WTC11 (cell line): ENCODE data around the gene PDXK. TPM values are rescaled to one million over a fixed set of nuclear protein-coding genes. Genes with fewer than 3 reads are reported as not detected.

ENCODE experiments used
- ATAC-seq: fragments of 200-7000 bp; cut with Tn5 transposase; 2 replicates; pipeline ENCODE4 v1.10.0; 2021; ENCODE audit warnings: mild to moderate bottlenecking, moderate library complexity
- CTCF ChIA-PET: fragments of 300-600 bp; sonication (Branson Sonifier 250); formaldehyde crosslinking; loops from one replicate; lab custom pipeline; 2021; ENCODE audit warnings: antibody characterized with exemption; lab: Charles Lee
- POLR2A ChIA-PET: fragments of 350-600 bp; sonication (Branson Sonifier 250); formaldehyde crosslinking; loops from one replicate; lab custom pipeline; 2021; ENCODE audit warnings: antibody characterized with exemption; lab: Charles Lee
- DNase-seq: peaks from one replicate; pipeline ENCODE4 v3.0.0; 2021; ENCODE audit warnings: low spot score
- H3K27ac Mint-ChIP-seq: 2 replicates; pipeline ENCODE4 v1.8.0; 2021; ENCODE audit warnings: mixed read lengths
- H3K27me3 Mint-ChIP-seq: 2 replicates; pipeline ENCODE4 v1.8.0; 2021; ENCODE audit warnings: low read depth, mild to moderate bottlenecking, moderate library complexity, mixed read lengths
- H3K36me3 Mint-ChIP-seq: 2 replicates; pipeline ENCODE4 v1.8.0; 2021; ENCODE audit warnings: mixed read lengths
- H3K4me1 Mint-ChIP-seq: 2 replicates; pipeline ENCODE4 v1.8.0; 2022; ENCODE audit warnings: mixed read lengths
- H3K4me3 Mint-ChIP-seq: 2 replicates; pipeline ENCODE4 v1.8.0; 2021; ENCODE audit warnings: mild to moderate bottlenecking, moderate library complexity, mixed read lengths
- H3K9me3 Mint-ChIP-seq: 2 replicates; pipeline ENCODE4 v1.8.0; 2021; ENCODE audit warnings: mixed read lengths
- ATF1 ChIP-seq: sonication (generic); formaldehyde crosslinking; IDR thresholded peaks from 2 replicates; pipeline ENCODE4 v1.8.1; 2023; ENCODE audit warnings: mild to moderate bottlenecking, moderate library complexity, missing genetic modification reagents
- CDX4 ChIP-seq: fragments of 250-450 bp; sonication (Bioruptor Pico); IDR thresholded peaks from 2 replicates; pipeline ENCODE4 v1.9.0; 2021; ENCODE audit warnings: moderate library complexity, mild to moderate bottlenecking, inconsistent platforms, borderline replicate concordance
- ETV6 ChIP-seq: sonication (generic); formaldehyde crosslinking; IDR thresholded peaks from 2 replicates; pipeline ENCODE4 v1.8.1; 2022; ENCODE audit warnings: mild to moderate bottlenecking, missing genetic modification reagents
- FOXJ3 ChIP-seq: sonication (generic); formaldehyde crosslinking; IDR thresholded peaks from 2 replicates; pipeline ENCODE4 v1.9.0; 2021; ENCODE audit warnings: missing genetic modification reagents, mild to moderate bottlenecking, borderline replicate concordance
- FOXP1 ChIP-seq: sonication (generic); formaldehyde crosslinking; IDR thresholded peaks from 2 replicates; pipeline ENCODE4 v1.8.0; 2022; ENCODE audit warnings: missing genetic modification reagents, mild to moderate bottlenecking, moderate library complexity, borderline replicate concordance
- NFE2L1 ChIP-seq: sonication (generic); formaldehyde crosslinking; IDR thresholded peaks from 2 replicates; pipeline ENCODE4 v1.8.1; 2023; ENCODE audit warnings: missing genetic modification reagents
- RELA ChIP-seq: sonication (generic); formaldehyde crosslinking; IDR thresholded peaks from 2 replicates; pipeline ENCODE4 v1.8.1; 2022; ENCODE audit warnings: missing genetic modification reagents, mild to moderate bottlenecking, borderline replicate concordance
- SMAD4 ChIP-seq: sonication (generic); formaldehyde crosslinking; IDR thresholded peaks from 2 replicates; pipeline ENCODE4 v1.8.0; 2022; ENCODE audit warnings: mild to moderate bottlenecking, missing genetic modification reagents
- SOX15 ChIP-seq: fragments of 250-450 bp; sonication (Bioruptor Pico); IDR thresholded peaks from 2 replicates; pipeline ENCODE4 v1.9.0; 2021; ENCODE audit warnings: mild to moderate bottlenecking
- SP1 ChIP-seq: sonication (generic); formaldehyde crosslinking; conservative IDR thresholded peaks from 2 replicates; pipeline ENCODE4 v1.8.1; 2022; ENCODE audit warnings: missing genetic modification reagents
- TEAD1 ChIP-seq: sonication (generic); formaldehyde crosslinking; IDR thresholded peaks from 2 replicates; pipeline ENCODE4 v1.8.0; 2022; ENCODE audit warnings: mild to moderate bottlenecking, missing genetic modification reagents
- ZBTB21 ChIP-seq: sonication (generic); formaldehyde crosslinking; IDR thresholded peaks from 2 replicates; pipeline ENCODE4 v1.8.1; 2023; ENCODE audit warnings: mild to moderate bottlenecking, missing genetic modification reagents, borderline replicate concordance
- ZNF232 ChIP-seq: sonication (generic); formaldehyde crosslinking; IDR thresholded peaks from 2 replicates; pipeline ENCODE4 v1.8.0; 2022; ENCODE audit warnings: mild to moderate bottlenecking, missing genetic modification reagents
- ZNF281 ChIP-seq: sonication (generic); formaldehyde crosslinking; IDR thresholded peaks from 2 replicates; pipeline ENCODE4 v1.8.0; 2023; ENCODE audit warnings: mild to moderate bottlenecking, missing genetic modification reagents
- ZNF317 ChIP-seq: sonication (generic); formaldehyde crosslinking; IDR thresholded peaks from 2 replicates; pipeline ENCODE4 v1.8.1; 2023; ENCODE audit warnings: low read depth, mild to moderate bottlenecking, moderate library complexity, missing genetic modification reagents, borderline replicate concordance
- ZNF671 ChIP-seq: fragments of 250-450 bp; sonication (Bioruptor Pico); IDR thresholded peaks from 2 replicates; pipeline ENCODE4 v1.8.0; 2021; ENCODE audit warnings: mild to moderate bottlenecking
- total RNA-seq: library from RNA; stranded (reverse); gene quantifications from 3 replicates; pipeline ENCODE4 v1.2.3, GENCODE V29; 2021
- TF ChIP-seq, protein P1 (sequence below): sonication (generic); formaldehyde crosslinking; IDR thresholded peaks from 2 replicates; pipeline ENCODE4 v1.8.0; 2023; ENCODE audit warnings: missing genetic modification reagents, mild to moderate bottlenecking, borderline replicate concordance
- TF ChIP-seq, protein P2 (sequence below): fragments of 200-600 bp; IDR thresholded peaks from 2 replicates; pipeline ENCODE4 v1.8.0; 2022; ENCODE audit warnings: antibody characterized with exemption

The PDXK gene
- total RNA-seq, 1 experiment from 2014 or later = 120 TPM

GRCh38 chr21:43767498-43767983 lies 48.6 kb downstream of the PDXK start:
- POLR2A ChIA-PET = no interaction called here
- Mint-ChIP-seq H3K9me3 (no peaks in the 10 kb centered on the region), H3K4me3 (no peak overlapping the region), H3K4me1 (peaks cover 39% of the 10 kb centered on the region), H3K36me3 (peaks cover 8% of the 10 kb centered on the region), H3K27me3 (no peaks in the 10 kb centered on the region; the same call in 1 of the 2 replicates), H3K27ac (peak overlapping the region; percentile 92)
- CTCF ChIA-PET = interaction anchor here (2.3 to 3.9 kb wide), 2 partner anchors 22 to 39 kb away, joined by 10 to 29 read pairs; partner anchors contain the start of gene RRP1
- ATAC-seq (no peak), DNase-seq (no peak)
- TF ChIP-seq TEAD1 (CRISPR knock-in tag) (no peak), CDX4 (CRISPR knock-in tag) (no peak), ZNF232 (CRISPR knock-in tag) (no peak), RELA (CRISPR knock-in tag) (no peak), ATF1 (CRISPR knock-in tag) (no peak), FOXP1 (no peak), ZNF671 (CRISPR knock-in tag) (no peak)

GRCh38 chr21:43767984-43768867 lies 49.3 kb downstream of the PDXK start:
- peaks cover 46% of the 10 kb centered on the region for H3K4me1 Mint-ChIP-seq
- ATAC-seq = peak; percentile 38
- H3K4me3 Mint-ChIP-seq = no peak overlapping the region
- peak overlapping the region; percentile 92 for H3K27ac Mint-ChIP-seq
- POLR2A ChIA-PET = no interaction called here
- no peaks in the 10 kb centered on the region for H3K9me3 Mint-ChIP-seq
- H3K27me3 Mint-ChIP-seq = no peaks in the 10 kb centered on the region; the same call in 1 of the 2 replicates
- H3K36me3 Mint-ChIP-seq = peaks cover 5% of the 10 kb centered on the region
- TF ChIP-seq, protein P1, sequence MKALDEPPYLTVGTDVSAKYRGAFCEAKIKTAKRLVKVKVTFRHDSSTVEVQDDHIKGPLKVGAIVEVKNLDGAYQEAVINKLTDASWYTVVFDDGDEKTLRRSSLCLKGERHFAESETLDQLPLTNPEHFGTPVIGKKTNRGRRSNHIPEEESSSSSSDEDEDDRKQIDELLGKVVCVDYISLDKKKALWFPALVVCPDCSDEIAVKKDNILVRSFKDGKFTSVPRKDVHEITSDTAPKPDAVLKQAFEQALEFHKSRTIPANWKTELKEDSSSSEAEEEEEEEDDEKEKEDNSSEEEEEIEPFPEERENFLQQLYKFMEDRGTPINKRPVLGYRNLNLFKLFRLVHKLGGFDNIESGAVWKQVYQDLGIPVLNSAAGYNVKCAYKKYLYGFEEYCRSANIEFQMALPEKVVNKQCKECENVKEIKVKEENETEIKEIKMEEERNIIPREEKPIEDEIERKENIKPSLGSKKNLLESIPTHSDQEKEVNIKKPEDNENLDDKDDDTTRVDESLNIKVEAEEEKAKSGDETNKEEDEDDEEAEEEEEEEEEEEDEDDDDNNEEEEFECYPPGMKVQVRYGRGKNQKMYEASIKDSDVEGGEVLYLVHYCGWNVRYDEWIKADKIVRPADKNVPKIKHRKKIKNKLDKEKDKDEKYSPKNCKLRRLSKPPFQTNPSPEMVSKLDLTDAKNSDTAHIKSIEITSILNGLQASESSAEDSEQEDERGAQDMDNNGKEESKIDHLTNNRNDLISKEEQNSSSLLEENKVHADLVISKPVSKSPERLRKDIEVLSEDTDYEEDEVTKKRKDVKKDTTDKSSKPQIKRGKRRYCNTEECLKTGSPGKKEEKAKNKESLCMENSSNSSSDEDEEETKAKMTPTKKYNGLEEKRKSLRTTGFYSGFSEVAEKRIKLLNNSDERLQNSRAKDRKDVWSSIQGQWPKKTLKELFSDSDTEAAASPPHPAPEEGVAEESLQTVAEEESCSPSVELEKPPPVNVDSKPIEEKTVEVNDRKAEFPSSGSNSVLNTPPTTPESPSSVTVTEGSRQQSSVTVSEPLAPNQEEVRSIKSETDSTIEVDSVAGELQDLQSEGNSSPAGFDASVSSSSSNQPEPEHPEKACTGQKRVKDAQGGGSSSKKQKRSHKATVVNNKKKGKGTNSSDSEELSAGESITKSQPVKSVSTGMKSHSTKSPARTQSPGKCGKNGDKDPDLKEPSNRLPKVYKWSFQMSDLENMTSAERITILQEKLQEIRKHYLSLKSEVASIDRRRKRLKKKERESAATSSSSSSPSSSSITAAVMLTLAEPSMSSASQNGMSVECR = no peak
- TF ChIP-seq NFE2L1 (CRISPR knock-in tag) (peak; percentile 83; the same call in 1 of the 2 replicates), ZNF281 (CRISPR knock-in tag) (no peak), ZBTB21 (CRISPR knock-in tag) (no peak), FOXJ3 (CRISPR knock-in tag) (no peak)
- TF ChIP-seq, all 79 proteins: peak for 1
- peak; percentile 25 for DNase-seq
- CTCF ChIA-PET = interaction anchor here (0.6 to 3.9 kb wide), 4 partner anchors 21 to 62 kb away, joined by 3 to 29 read pairs (median 6); partner anchors contain the start of gene RRP1

DNA sequence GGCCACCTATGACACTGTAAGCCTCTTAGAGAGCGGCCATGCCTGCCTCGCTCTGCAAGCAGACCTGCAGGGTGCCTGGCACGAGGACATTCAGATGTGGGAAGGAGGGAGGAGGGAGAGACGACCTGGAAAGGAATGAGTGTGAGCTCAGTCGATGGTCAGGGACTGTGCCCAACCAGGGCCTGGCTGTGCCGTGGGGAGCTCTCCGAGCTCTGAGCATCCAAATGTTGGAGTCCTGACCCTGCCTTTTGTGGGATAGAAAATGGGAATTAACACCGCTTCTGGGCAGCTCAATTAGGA lies 49.9 kb downstream of the PDXK start:
- peaks cover 49% of the 10 kb centered on the region for H3K4me1 Mint-ChIP-seq
- DNase-seq = no peak
- ATAC-seq = peak; percentile 25
- CTCF ChIA-PET = interaction anchor here (0.6 to 3.9 kb wide), 4 partner anchors 20 to 63 kb away, joined by 3 to 29 read pairs (median 6); partner anchors contain the start of gene RRP1
- H3K27me3 Mint-ChIP-seq = no peaks in the 10 kb centered on the region; the same call in 1 of the 2 replicates
- H3K4me3 Mint-ChIP-seq = no peak overlapping the region
- peaks cover 7% of the 10 kb centered on the region for H3K36me3 Mint-ChIP-seq
- H3K27ac Mint-ChIP-seq = peak overlapping the region; percentile 88
- no peaks in the 10 kb centered on the region for H3K9me3 Mint-ChIP-seq
- POLR2A ChIA-PET = no interaction called here
- TF ChIP-seq CDX4 (CRISPR knock-in tag) (no peak), ZNF317 (CRISPR knock-in tag) (no peak), SMAD4 (CRISPR knock-in tag) (no peak), SOX15 (no peak), SP1 (0 out of 2 replicates have a peak, but pooled peaks have one; percentile 12), ETV6 (CRISPR knock-in tag) (no peak)
- TF ChIP-seq, protein P2, sequence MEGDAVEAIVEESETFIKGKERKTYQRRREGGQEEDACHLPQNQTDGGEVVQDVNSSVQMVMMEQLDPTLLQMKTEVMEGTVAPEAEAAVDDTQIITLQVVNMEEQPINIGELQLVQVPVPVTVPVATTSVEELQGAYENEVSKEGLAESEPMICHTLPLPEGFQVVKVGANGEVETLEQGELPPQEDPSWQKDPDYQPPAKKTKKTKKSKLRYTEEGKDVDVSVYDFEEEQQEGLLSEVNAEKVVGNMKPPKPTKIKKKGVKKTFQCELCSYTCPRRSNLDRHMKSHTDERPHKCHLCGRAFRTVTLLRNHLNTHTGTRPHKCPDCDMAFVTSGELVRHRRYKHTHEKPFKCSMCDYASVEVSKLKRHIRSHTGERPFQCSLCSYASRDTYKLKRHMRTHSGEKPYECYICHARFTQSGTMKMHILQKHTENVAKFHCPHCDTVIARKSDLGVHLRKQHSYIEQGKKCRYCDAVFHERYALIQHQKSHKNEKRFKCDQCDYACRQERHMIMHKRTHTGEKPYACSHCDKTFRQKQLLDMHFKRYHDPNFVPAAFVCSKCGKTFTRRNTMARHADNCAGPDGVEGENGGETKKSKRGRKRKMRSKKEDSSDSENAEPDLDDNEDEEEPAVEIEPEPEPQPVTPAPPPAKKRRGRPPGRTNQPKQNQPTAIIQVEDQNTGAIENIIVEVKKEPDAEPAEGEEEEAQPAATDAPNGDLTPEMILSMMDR = no peak
